ENCODE data around the gene LRRC9.
"Not testable (repeated sequence)": the region's sequence is repeated elsewhere in the genome, so short reads cannot be mapped to it uniquely, and the experiment has no call there.

Gene LRRC9

GRCh38 chr14:60064491-60065072 is 144.6 kb downstream of the LRRC9 start:
- DNase-seq (ENCODE audit: low spot score), result peak; percentile 41

DNA sequence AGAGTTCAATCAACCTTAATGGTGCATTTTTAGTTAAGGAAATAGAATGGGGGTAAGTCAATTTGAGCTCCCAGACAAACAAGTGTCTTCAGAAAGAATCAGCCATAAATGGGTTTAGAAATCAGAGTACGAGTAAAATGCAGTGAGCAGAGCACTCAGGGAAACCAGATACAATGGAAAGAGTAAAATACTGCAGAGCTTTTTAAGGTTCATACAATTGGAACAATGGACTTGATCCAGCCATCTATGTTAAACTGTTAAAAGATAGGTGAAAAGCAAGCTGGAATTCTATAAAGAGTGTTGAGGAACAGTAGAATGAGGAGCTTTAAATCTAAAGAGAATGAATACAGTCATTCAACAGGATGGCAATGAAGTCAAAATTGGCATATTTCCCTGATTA is 147.9 kb downstream of the LRRC9 start:
- no peak for DNase-seq (ENCODE audit: low spot score)

DNA sequence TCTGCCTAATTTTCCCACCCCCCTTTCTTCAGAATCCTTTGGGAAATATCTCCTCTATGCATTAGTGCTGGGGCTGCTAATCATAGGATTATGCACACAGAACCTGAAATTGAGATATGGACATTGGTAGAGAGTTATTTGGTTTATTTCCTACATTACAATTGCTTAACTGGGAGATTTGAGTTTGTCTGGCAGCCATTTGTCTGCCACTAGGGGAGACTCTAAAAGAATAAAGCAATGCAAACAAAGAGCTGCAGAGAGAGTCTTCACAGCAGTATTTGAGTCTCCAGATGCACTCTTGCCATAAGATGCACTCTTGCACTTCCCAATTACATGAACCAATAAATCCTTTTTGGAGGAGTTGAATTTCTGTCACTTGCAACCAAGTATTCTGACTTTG is 159.8 kb downstream of the LRRC9 start:
- no peak for DNase-seq (ENCODE audit: low spot score)

GRCh38 chr14:60085085-60085484 is 165.1 kb downstream of the LRRC9 start:
- DNase-seq (ENCODE audit: low spot score), result no peak

DNA sequence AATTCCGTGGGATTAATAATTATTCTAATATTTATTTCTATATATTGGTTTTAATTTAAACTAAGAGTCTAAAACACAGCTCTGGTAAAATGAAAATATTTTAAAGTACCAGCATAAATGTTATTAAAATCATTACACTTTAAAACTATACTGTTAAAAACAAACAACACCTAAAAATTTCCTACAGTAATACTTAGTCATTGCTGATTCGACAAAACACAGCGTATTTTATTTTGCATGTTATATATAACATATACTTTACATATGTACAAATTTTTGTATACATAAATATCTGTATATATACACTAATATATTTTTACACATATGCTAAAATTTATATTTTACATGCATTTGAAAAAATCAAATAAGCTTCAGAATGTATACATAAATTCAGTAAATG is 165.7 kb downstream of the LRRC9 start:
- no peak for DNase-seq (ENCODE audit: low spot score)

DNA sequence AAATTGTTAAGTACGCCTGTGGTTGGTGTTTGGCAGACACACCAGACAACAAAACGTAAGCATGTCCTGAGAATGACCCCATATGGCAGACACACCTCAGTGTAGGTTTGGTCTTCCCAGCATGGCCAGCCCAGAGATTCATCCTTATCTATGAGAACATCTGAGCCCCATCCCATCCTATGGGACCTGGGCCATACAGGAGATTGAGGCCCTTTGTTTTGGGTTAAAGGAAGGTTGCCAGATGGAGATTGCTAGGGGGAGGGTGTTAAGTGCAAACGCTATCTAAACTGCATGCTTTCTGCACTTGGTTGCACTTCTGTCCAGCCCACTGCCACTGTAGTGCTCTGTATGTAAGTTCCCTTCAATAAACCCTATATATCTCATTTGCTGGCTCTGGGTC is 167.7 kb downstream of the LRRC9 start:
- DNase-seq (ENCODE audit: low spot score), result no peak

DNA sequence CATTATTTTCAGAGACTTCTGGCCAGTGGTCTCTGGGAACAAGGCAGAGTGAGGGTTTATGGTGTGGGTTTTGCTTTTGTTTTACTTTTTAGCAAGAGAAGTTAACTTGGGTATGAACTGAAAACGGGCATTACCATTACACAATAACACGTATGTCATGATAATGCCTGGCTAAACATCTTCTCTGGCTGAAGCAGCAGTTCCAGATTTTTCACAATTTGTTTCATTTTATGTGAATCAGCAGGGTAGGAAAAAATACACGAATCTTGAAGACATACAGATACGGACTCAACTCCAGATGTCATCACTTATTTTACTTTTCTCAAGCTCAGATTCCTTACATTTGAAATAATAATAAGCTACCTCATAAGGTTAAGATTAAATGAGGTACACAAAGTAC is 169.3 kb downstream of the LRRC9 start:
- no peak for DNase-seq (ENCODE audit: low spot score)

- DNase-seq (ENCODE audit: low spot score), result peak; percentile 12
Measured at GRCh38 chr14:60090864-60091519, 171.0 kb downstream of the LRRC9 start.

DNA sequence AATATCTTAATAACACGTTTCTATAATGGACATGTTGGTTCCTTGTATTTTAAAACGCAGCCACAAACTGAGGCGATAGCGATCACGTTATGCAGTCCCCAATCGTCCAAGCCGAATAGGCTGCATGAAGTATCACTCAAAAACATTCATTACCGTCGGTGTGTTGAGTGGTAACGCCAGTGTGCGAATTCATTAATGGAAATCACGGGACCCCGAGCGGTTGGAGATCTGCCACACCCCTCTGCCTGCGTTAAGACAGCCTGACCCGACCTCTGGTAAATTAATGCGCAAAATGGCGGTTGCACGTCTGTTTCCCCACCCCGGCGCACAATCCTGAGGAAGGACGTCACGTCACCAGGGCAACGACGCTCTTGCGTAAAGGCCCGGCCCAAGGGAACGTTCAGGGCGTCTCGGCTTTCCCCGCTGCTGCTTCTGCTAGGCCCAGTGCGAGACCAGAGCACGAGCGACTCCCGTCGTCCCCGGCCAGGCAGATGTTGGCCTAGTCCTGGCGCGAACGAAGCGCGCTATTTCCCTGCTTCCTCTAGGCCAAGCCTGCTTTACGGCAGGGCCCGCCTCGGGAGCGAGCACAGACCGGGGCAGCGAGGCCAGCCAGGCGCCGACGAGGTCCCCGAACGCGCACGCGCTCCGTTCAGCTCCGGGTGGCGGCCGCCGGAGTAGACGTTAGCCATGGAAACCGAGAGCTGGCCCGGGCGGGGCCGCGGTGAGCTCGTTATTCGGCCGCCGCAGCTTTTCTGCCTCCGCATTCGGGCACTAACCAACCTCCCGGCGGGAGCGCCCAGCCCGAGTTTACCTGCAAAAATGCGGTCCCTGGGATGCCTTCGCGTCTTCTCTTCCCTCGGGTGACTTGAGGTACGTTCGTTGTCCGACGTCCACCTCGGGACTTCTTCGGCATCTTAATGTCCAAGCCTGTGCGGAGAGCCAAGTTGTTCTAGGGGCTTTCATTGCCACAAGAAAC is 171.9 kb downstream of the LRRC9 start, which contains the start of gene PCNX4:
Gene PCNX4, plus strand, starts transcription at position 374 of the 976 bp plus-strand sequence. CDS start 15,716 bp downstream, outside the sequence.
- DNase-seq (ENCODE audit: low spot score), result peak; percentile 93

- no peak for DNase-seq (ENCODE audit: low spot score)
Measured at GRCh38 chr14:60092526-60092920, 172.6 kb downstream of the LRRC9 start.

GRCh38 chr14:60093080-60093479 is 173.1 kb downstream of the LRRC9 start:
- no peak for DNase-seq (ENCODE audit: low spot score)

- DNase-seq (ENCODE audit: low spot score), result no peak
Measured at GRCh38 chr14:60093606-60094005, 173.7 kb downstream of the LRRC9 start.

DNA sequence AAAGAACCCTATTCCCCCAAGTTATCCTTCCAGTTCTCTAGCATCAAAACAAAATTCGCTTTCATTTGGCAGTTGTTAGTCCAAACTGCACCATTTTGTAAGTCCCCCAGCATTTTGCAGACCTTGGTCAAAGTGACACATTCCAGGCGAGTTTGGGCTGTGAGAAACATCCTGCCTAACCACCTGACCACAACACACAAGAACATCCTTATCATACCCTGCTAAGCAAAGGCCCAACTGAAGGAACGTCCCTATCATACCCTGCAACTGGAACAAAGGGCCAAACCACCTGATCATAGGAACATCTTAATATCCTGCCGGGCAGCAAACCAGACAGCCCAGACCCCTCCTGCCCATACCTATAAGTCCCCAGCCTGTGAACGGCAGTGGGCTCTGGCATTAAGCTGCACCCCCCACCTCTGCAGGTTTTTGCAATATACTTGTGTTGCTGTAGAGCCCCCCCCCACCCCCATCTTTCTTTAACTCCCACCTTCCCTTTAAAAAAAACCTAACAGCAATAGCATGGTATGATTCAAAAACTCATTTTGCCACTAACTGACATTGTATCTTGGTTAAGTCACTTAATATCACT is 174.5 kb downstream of the LRRC9 start:
- no peak for DNase-seq (ENCODE audit: low spot score)

DNA sequence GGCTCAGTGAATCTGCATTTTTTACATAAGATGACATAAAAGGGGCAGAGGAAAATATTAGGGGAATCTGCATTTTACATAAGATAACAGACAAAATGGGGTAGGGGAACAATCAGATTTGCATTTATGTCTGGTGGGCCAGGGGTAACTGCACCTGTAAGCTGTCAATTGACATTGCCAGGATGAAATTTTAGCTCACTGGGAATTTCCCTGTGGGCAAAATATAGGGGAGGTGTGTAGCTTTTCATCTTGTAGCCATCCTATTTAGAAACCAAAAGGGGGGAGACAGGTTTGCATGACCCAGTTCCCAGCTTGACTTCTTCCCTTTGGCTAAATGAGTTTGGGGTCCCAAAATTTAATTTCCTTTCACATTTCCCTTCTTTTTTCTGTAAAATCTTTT is 175.3 kb downstream of the LRRC9 start:
- no peak for DNase-seq (ENCODE audit: low spot score)

- no peak for DNase-seq (ENCODE audit: low spot score)
Measured at GRCh38 chr14:60095781-60096450, 176.0 kb downstream of the LRRC9 start.

DNA sequence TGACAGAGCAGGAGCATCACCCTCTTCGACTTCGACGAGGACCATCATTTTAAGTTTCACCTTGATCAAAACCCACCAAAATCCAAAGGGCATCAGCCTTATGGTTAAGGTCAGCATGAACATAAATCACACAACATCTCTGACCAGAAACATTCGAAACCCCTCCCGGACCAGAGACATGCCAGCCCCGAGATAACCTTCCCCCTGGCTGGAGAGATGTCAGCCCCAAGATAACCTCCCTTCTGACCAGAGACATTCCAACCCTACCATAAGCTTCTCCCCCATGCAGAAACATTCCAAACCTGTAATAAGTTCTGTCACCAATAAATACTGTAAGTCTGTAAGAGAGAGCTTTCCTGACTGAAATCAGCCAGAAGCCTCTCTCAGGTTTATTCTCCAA is 178.0 kb downstream of the LRRC9 start:
- no peak for DNase-seq (ENCODE audit: low spot score)

DNA sequence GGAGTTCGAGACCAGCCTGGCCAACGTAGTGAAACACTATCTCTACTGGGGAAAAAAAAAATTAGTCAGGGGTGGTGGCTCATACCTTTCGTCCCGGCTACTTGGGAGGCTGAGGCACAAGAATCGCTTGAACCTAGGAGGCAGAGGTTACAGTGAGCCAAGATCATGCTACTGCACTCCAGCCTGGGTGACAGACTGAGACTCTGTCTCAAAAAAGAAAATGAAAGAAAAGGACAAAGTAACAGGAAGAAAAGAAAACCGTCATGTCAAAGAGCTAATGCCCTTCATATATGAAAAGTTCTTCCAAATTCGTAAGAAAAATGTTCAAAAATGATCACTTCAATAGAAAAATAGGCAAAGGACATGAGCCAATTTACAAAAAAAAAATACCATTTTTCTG is 179.9 kb downstream of the LRRC9 start:
- DNase-seq (ENCODE audit: low spot score), result not testable (repeated sequence)

GRCh38 chr14:60101786-60102185 is 181.8 kb downstream of the LRRC9 start:
- DNase-seq (ENCODE audit: low spot score), result no peak

DNA sequence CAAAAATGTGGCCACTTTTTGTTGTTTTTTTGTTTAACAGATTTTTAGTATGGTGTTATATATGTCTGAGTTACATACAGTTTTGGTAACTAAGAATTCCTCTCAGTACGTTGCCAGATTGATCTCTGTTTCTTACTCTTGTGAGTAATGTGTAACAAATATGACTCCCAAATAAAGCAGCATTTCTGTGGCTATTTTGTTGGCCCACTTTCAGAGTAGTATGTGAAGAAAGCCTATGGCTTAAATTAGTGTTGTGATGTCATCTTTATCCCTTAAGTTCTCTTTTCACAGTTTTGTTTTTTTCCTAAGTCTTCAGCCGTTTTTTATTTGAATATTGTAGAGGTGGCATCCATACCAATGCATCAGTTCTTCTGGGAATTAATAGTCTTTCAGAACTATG is 182.4 kb downstream of the LRRC9 start:
- no peak for DNase-seq (ENCODE audit: low spot score)

DNA sequence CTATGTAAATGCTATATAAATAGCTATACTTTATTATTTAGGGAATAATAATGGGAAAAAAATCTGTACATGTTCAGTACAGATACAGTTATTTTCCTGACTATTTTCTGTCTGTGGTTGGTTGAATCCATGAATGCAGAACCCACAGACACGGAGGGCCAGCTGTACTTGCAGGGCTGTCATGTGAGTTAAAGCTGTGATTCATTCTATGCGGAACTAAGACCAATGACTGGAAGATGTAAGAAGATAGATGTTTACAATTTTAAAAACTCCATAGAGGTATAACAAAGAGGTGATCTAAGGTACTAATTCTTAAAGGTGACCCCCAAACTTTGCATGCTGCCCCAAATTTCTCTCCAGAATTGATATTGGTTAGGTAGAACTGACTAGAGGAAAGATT is 186.4 kb downstream of the LRRC9 start:
- no peak for DNase-seq (ENCODE audit: low spot score)

GRCh38 chr14:60107477-60107876 is 187.5 kb downstream of the LRRC9 start:
- no peak for DNase-seq (ENCODE audit: low spot score)

GRCh38 chr14:60111732-60112131 is 191.8 kb downstream of the LRRC9 start:
- DNase-seq (ENCODE audit: low spot score), result no peak

All from CD4-positive, alpha-beta T cell treated with Interleukin-15 for 4 hours (primary cell).